ENCODE results near the gene SPINT4.

The SPINT4 gene

DNA sequence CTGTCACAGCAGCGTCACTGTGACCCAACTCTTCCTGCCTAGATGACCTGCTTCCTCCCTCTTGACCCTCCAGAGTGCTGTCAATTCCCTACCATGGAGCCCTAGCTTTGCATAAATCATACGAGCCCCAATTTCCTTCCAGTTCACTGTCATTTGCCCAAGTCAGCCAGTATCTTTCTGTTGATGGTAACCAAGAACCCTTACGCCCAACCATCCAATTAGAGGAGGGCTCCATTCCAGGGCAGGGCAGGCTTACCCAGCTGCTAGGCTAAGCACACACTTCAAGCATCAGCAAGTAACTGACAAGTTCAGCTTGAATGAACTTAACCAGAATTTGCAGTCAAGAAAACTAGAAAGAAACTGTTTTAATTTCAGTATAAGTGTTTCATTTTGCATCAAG, 43.8 kb downstream of the SPINT4 start:
- DNase-seq, result no peak

DNA sequence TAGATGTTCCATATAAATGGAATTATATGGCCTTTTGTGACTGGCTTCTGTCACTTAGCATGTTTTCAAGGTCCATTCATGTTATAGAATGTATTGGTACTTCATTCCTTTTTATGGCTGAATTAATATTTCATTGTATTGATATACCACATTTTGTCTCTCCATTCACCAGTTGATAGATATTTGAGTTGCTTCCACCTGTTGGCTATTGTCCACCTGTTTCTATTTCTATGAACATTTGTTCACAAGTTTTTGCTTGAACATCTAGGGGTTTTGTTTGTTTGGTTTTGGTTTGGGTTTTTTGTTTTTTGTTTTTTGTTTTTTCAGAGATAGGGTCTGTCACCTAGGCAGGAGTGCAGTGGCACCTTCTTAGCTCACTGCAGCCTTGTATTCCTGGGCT, 46.3 kb downstream of the SPINT4 start:
- no peak for DNase-seq

DNA sequence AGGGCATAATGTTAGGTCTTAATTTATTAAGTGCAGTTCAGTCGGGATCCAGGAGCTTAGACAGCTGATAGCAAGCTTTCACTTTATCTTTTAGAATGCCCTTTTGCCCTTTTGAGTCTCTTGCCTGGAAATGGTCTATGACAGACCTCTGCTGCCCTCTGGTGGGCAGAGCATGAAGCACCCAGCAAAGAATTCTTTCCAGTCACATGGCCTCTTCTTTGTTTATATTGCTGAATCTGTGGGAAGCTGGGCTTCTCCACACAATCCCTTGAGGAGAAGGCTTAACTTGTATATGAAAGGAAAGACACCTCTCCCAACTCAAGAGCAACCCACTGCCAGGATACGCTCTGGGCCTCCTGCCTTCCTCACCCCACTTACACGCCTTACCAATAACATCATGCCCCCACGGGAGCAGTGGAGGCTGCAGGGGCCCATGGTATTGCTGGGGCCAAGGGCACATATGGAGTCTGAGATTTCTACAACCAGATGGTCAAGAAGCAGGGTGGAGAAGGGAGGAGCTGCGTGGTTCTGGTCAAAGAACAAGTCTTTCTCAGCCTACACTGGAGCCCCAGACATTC, 49.1 kb downstream of the SPINT4 start:
- peak; percentile 82 for DNase-seq

DNA sequence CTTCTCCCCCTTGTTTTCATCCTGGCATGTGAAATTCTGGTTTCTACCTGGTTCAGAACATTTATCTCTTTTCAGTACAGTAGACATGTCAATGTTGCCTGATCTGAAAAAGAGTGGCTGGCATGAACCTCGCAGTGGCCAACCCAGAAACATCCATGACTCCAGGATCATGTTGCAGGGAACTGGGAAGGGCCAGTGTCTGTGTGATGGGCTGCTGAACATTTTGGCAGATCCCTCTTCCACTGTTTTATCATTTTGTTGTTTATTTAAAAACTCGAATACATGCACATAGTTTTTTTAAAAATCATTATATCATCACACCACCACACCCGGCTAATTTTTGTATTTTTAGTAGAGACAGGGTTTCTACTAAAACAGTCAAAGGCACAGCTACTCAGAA, 50.5 kb downstream of the SPINT4 start:
- DNase-seq, result no peak

DNA sequence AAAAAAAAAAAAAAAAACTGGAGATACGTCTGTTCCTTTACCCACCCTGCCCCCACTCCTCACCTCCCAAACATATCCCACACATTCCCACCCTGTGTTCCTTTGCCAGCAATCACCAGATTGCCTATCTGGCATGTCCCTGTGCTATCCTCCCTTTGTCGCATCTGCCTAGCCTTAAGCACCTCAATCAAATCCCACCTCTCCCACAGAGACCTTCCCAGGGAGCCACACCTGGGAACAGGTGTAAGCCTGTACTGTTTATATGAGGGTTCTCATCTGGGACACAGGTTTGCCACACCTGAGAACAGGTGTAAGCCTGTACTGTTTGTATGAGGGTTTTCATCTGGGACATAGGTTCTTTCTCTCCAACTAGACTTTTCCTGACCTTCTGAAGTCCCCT, 52.8 kb downstream of the SPINT4 start:
- no peak for DNase-seq

DNA sequence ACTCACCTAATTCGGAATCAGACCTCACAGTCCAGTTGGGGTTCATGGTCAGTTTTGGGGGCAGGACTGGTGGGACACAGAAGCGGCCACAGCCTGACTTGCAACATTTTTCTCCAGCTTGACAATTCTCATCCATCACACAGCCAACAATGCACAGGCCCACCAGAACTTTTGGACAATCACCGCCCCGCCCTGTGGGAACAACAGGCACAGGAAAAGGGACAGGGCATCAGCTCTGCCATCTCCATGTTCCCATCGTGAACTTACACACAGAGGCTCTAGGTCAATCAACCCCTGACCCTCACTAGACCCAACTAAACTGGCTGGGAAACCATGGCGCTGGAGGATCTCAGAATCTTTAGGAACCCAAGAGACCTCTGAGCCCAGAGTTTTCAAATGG, 53.3 kb downstream of the SPINT4 start:
- DNase-seq, result no peak
